Epithelial cell of esophagus (primary cell): ENCODE measurements around the gene ZNF628.

Experiments used
- DNase-seq: peaks from one replicate; pipeline ENCODE4 v3.0.0; 2010; ENCODE audit warnings: low read depth
- H3K4me3 ChIP-seq: 2 replicates; pipeline ENCODE4 v1.5.1; 2011; ENCODE audit warnings: mild to moderate bottlenecking, low read length, control low read depth
- TF ChIP-seq, protein P1 (sequence below): IDR thresholded peaks from 2 replicates; pipeline ENCODE4 v1.5.1; 2011; ENCODE audit warnings: low read depth, mild to moderate bottlenecking, low read length, control low read depth, inconsistent platforms; ENCODE audit not compliant: insufficient read depth; ENCODE audit errors: missing control alignments

Gene ZNF628

GRCh38 chr19:55479451-55480230 lies 3.2 kb downstream of the ZNF628 start:
- DNase-seq, result no peak
- TF ChIP-seq, protein P1, sequence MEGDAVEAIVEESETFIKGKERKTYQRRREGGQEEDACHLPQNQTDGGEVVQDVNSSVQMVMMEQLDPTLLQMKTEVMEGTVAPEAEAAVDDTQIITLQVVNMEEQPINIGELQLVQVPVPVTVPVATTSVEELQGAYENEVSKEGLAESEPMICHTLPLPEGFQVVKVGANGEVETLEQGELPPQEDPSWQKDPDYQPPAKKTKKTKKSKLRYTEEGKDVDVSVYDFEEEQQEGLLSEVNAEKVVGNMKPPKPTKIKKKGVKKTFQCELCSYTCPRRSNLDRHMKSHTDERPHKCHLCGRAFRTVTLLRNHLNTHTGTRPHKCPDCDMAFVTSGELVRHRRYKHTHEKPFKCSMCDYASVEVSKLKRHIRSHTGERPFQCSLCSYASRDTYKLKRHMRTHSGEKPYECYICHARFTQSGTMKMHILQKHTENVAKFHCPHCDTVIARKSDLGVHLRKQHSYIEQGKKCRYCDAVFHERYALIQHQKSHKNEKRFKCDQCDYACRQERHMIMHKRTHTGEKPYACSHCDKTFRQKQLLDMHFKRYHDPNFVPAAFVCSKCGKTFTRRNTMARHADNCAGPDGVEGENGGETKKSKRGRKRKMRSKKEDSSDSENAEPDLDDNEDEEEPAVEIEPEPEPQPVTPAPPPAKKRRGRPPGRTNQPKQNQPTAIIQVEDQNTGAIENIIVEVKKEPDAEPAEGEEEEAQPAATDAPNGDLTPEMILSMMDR, result no peak
- H3K4me3 ChIP-seq, result no peak overlapping the region

DNA sequence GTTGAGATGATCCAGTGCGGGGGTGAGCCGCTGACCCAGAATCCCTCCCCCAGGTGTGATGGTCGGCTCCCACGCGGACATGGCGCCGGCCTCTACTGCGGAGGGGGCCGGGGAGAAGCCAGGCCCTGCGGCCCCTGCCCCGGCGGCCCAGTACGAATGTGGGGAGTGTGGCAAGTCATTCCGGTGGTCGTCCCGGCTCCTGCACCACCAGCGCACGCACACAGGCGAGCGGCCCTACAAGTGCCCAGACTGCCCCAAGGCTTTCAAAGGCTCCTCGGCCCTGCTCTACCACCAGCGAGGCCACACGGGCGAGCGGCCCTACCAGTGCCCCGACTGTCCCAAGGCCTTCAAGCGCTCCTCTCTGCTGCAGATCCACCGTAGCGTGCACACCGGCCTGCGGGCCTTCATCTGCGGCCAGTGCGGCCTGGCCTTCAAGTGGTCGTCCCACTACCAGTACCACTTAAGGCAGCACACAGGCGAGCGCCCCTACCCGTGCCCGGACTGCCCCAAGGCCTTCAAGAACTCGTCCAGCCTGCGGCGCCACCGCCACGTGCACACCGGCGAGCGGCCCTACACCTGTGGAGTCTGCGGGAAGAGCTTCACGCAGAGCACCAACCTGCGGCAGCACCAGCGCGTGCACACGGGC lies 4.9 kb downstream of the ZNF628 start:
- H3K4me3 ChIP-seq, result no peak overlapping the region
- DNase-seq, result no peak
- TF ChIP-seq, protein P1, result no peak

DNA sequence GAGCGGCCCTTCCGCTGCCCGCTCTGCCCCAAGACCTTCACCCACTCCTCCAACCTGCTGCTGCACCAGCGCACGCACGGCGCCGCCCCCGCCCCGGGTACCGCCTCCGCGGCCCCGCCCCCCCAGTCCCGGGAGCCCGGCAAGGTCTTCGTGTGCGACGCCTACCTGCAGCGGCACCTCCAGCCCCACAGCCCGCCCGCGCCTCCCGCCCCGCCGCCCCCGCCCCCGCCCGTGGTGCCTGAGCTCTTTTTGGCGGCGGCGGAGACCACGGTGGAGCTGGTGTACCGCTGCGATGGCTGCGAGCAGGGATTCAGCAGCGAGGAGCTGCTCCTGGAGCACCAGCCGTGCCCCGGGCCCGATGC lies 5.4 kb downstream of the ZNF628 start:
- no peak overlapping the region for H3K4me3 ChIP-seq
- DNase-seq, result no peak
- TF ChIP-seq, protein P1, result no peak

- TF ChIP-seq, protein P1, result no peak
- no peak overlapping the region for H3K4me3 ChIP-seq
- no peak for DNase-seq
These were observed 5.9 kb downstream of the ZNF628 start for GRCh38 chr19:55482156-55482961.

GRCh38 chr19:55482967-55483705 lies 6.7 kb downstream of the ZNF628 start:
- TF ChIP-seq, protein P1, result no peak
- no peak overlapping the region for H3K4me3 ChIP-seq
- DNase-seq, result no peak

DNA sequence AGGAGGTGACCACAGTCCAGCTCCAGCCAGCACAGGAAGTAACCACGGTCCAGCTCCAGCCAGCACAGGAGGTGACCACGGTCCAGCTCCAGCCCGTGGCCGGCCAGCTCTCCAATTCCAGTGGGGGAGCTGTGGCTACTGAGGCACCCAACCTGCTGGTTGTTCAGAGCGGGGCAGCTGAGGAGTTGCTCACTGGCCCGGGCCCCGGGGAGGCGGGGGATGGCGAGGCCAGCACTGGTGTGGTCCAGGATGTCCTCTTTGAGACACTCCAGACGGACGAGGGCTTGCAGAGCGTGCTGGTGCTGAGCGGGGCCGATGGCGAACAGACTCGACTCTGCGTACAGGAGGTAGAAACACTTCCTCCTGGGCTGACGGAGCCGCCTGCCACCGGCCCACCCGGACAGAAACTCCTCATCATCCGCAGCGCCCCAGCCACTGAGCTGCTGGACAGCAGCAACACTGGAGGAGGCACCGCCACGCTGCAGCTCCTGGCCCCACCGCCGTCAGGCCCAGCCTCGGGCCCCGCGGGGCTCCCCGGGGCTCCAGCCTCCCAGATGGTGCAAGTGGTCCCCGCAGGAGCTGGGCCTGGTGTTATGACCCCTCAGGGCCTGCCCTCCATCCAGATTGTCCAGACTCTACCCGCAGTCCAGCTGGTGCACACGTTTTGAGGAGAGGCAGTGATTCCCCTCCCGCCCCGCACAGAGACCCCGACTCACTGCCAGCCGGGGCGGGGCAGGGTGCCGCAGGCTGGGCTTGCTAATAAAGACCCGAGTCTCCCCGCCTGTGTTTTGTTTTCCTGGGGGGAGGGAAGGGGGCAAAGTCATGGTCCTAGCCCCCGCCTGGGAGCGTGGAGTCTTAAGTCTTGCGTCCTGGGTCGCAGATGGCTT lies 7.5 kb downstream of the ZNF628 start:
- TF ChIP-seq, protein P1, result no peak
- DNase-seq, result no peak
- peak overlapping the region; percentile 69 for H3K4me3 ChIP-seq
